HepG2 (cell line): Measurements from ENCODE around the gene LEMD1. TPM values are rescaled to one million over a fixed set of nuclear protein-coding genes. Genes with fewer than 3 reads are reported as not detected.
A peak's percentile ranks its signal among the peaks of the same experiment; 100 is the strongest.

Source experiments
- ATF1 ChIP-seq: IDR thresholded peaks from 2 replicates; pipeline ENCODE4 v1.6.1; 2016; ENCODE audit warnings: mild to moderate bottlenecking, control low read depth
- CREB1 ChIP-seq, 2 experiments: fragments of 450-650 bp in 1 of 2; IDR thresholded peaks; 2 replicates each; pipeline ENCODE4 v1.6.1; 2016 to 2017; ENCODE audit warnings: control low read depth in 1 of 2, mild to moderate bottlenecking in 1 of 2, missing compliant biosample characterization in 1 of 2, missing genetic modification characterization in 1 of 2
- CSRNP1 ChIP-seq: sonication (generic); formaldehyde crosslinking; IDR thresholded peaks from 2 replicates; pipeline ENCODE4 v1.8.1; 2023; ENCODE audit warnings: mild to moderate bottlenecking, missing genetic modification reagents
- EEA1 ChIP-seq: sonication (generic); formaldehyde crosslinking; IDR thresholded peaks from 2 replicates; pipeline ENCODE4 v1.5.1; 2020; ENCODE audit warnings: mild to moderate bottlenecking, missing genetic modification reagents, borderline replicate concordance
- ETV6 ChIP-seq: sonication (generic); formaldehyde crosslinking; conservative IDR thresholded peaks from 2 replicates; pipeline ENCODE4 v1.4.0; 2020; ENCODE audit warnings: missing genetic modification reagents
- GATAD1 ChIP-seq: IDR thresholded peaks from 2 replicates; pipeline ENCODE4 v1.6.1; 2016; ENCODE audit warnings: missing genetic modification reagents, missing compliant biosample characterization
- KLF9 ChIP-seq: IDR thresholded peaks from 2 replicates; pipeline ENCODE4 v1.6.1; 2016; ENCODE audit warnings: low read depth
- NAIF1 ChIP-seq: sonication (generic); formaldehyde crosslinking; IDR thresholded peaks from 2 replicates; pipeline ENCODE4 v1.5.0; 2020; ENCODE audit warnings: mild to moderate bottlenecking, missing genetic modification reagents, borderline replicate concordance
- NFKBIZ ChIP-seq: IDR thresholded peaks from 2 replicates; pipeline ENCODE4 v1.6.1; 2018; ENCODE audit warnings: missing genetic modification reagents, missing compliant biosample characterization
- NR2F1 ChIP-seq, 2 experiments: fragments of 450-650 bp in 1 of 2; formaldehyde crosslinking in 1 of 2; IDR thresholded peaks; 2 replicates each; pipeline versions ENCODE4 v1.5.0 to v1.6.1; 2016 to 2020; ENCODE audit warnings: mild to moderate bottlenecking in 1 of 2, missing compliant biosample characterization in 1 of 2, missing genetic modification reagents in 1 of 2, moderate library complexity in 1 of 2
- PAWR ChIP-seq: sonication (generic); formaldehyde crosslinking; IDR thresholded peaks from 2 replicates; pipeline ENCODE4 v1.4.0; 2020; ENCODE audit warnings: missing genetic modification reagents, mild to moderate bottlenecking, borderline replicate concordance
- PITX1 ChIP-seq: sonication (generic); formaldehyde crosslinking; IDR thresholded peaks from 2 replicates; pipeline ENCODE4 v1.5.1; 2020; ENCODE audit warnings: mild to moderate bottlenecking, missing genetic modification reagents
- RBFOX2 ChIP-seq: fragments of 200-400 bp; formaldehyde crosslinking; IDR thresholded peaks from 2 replicates; pipeline ENCODE4 v1.6.1; 2017; ENCODE audit warnings: low read depth, mild to moderate bottlenecking, low read length
- SRSF4 ChIP-seq: fragments of 200-400 bp; formaldehyde crosslinking; IDR thresholded peaks from one replicate; pipeline ENCODE4 v1.6.1; 2018; ENCODE audit warnings: mild to moderate bottlenecking, low read depth, low read length, moderate library complexity; ENCODE audit not compliant: poor library complexity, severe bottlenecking
- TCF7 ChIP-seq: sonication (generic); IDR thresholded peaks from 2 replicates; pipeline ENCODE4 v1.6.1; 2016; ENCODE audit warnings: antibody characterized with exemption, low read depth
- ZBTB44 ChIP-seq: sonication (generic); formaldehyde crosslinking; IDR thresholded peaks from 2 replicates; pipeline ENCODE4 v1.4.0; 2020; ENCODE audit warnings: missing genetic modification reagents
- ZNF235 ChIP-seq: sonication (generic); formaldehyde crosslinking; IDR thresholded peaks from 2 replicates; pipeline ENCODE4 v1.8.1; 2023; ENCODE audit warnings: mild to moderate bottlenecking, missing genetic modification reagents, borderline replicate concordance
- ZNF331 ChIP-seq: sonication (generic); formaldehyde crosslinking; IDR thresholded peaks from 2 replicates; pipeline ENCODE4 v1.4.0; 2020; ENCODE audit warnings: missing genetic modification reagents
- ZNF577 ChIP-seq: sonication (generic); formaldehyde crosslinking; IDR thresholded peaks from 2 replicates; pipeline ENCODE4 v1.4.0; 2020; ENCODE audit warnings: mild to moderate bottlenecking, low read depth, missing genetic modification reagents, borderline replicate concordance
- ZNF7 ChIP-seq: IDR thresholded peaks from 2 replicates; pipeline ENCODE4 v1.6.1; 2016; ENCODE audit warnings: missing biosample characterization, missing genetic modification reagents
- ZZZ3 ChIP-seq: sonication (generic); formaldehyde crosslinking; IDR thresholded peaks from 2 replicates; pipeline ENCODE4 v1.4.0; 2020; ENCODE audit warnings: missing genetic modification reagents, mild to moderate bottlenecking, borderline replicate concordance
- polyA plus RNA-seq, 8 experiments: library from polyadenylated mRNA; depleted of rRNA in 3 of 8; stranded (reverse) in 7 of 8; unstranded in 1 of 8; fragments of >200 nt; fragmentation: Illumina TruSeq in 4 of 8; extraction: Trizol in 4 of 8; gene quantifications; 2 replicates each; pipeline versions ENCODE4 v1.2.1 to v1.2.3, GENCODE V29; 2011 to 2016; ENCODE audit warnings: low read depth in 4 of 8, missing spikeins in 1 of 8, mixed read lengths in 1 of 8; ENCODE audit not compliant: insufficient read depth in 1 of 8
- total RNA-seq, 5 experiments: library from RNA; depleted of rRNA; stranded (reverse); fragments of >200 nt; fragmentation: Illumina TruSeq; extraction: Trizol; gene quantifications; 2 replicates each; pipeline ENCODE4 v1.2.3, GENCODE V29; 2016; ENCODE audit warnings: low read depth in 1 of 5
- TF ChIP-seq, protein P1 (sequence below): sonication (generic); formaldehyde crosslinking; IDR thresholded peaks from 2 replicates; pipeline ENCODE4 v1.5.1; 2020; ENCODE audit warnings: mild to moderate bottlenecking, missing genetic modification reagents, borderline replicate concordance
- TF ChIP-seq, protein P2 (sequence below): sonication (generic); formaldehyde crosslinking; IDR thresholded peaks from 2 replicates; pipeline ENCODE4 v1.4.0; 2020; ENCODE audit warnings: missing genetic modification reagents

LEMD1 gene
- total and polyA plus RNA-seq, 2 of the 13 experiments (the other 11 are each of a cell fraction or from before 2014, with no cell fraction given): 1.4 to 2.3 TPM

DNA sequence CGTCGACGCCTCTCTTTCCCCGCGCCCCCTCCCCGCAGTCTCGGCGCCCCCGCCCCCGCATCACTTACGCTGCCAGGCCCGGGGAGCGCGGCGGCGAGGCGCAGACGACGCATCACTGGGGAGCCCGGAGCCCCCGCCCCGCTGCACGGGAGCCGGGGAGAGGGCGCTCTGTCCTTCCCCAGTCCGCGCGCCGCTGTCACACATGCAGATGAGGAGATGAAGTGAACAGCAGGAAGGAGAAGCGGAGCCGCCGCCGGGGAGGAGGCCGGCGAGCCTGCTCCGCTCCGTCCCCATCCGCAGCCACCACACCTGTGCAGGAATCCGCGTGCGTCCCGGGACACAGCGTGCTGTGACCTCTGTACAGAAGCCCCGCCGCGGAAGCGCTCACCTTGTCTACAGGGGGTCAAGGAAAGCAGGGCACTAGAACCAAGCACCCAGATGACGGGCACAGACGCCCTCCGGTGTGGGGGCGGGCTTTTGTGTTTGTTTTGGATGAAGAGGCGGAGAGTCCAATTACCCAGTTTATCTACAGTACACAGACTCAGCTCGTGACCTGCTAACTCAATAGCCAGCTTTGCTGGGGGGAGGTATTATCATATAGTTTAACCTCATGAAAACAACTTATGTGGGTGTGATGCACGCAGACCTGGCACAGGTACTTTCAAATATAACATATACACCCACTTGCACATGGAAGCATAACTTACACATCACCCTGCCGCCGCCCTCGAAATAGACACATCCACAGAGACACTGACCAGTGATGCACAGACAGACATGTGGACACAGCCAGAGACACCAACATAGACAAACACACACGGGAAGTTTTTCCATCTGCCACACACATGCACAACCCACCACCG lies 77.6 kb downstream of the LEMD1 start (continued):
- TF ChIP-seq, protein P1, sequence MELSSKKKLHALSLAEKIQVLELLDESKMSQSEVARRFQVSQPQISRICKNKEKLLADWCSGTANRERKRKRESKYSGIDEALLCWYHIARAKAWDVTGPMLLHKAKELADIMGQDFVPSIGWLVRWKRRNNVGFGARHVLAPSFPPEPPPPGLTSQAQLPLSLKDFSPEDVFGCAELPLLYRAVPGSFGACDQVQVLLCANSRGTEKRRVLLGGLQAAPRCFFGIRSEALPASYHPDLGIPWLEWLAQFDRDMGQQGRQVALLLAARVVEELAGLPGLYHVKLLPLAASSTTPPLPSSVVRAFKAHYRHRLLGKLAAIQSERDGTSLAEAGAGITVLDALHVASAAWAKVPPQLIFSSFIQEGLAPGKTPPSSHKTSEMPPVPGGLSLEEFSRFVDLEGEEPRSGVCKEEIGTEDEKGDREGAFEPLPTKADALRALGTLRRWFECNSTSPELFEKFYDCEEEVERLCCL (CRISPR knock-in tag): no peak
- TF ChIP-seq PAWR (no peak), ZNF7 (CRISPR knock-in tag) (no peak), NR2F1 (CRISPR knock-in tag; IDR thresholded peaks at IDR 0.05) (no peak), TCF7 (no peak), PITX1 (CRISPR knock-in tag) (0 out of 2 replicates have a peak, but pooled peaks have one; percentile 37), NFKBIZ (no peak), ETV6 (no peak), KLF9 (CRISPR knock-in tag) (no peak), ZNF577 (CRISPR knock-in tag) (no peak), ZBTB44 (CRISPR knock-in tag) (no peak), RBFOX2 (no peak), CREB1 (IDR thresholded peaks at IDR 0.05) (no peak), CREB1 (CRISPR knock-in tag; IDR thresholded peaks at IDR 0.05) (no peak), ZNF331 (CRISPR knock-in tag) (0 out of 2 replicates have a peak, but pooled peaks have one; percentile 21), ZNF235 (CRISPR knock-in tag) (no peak), NAIF1 (CRISPR knock-in tag) (no peak), GATAD1 (CRISPR knock-in tag) (no peak), ATF1 (CRISPR knock-in tag) (no peak), EEA1 (CRISPR knock-in tag) (no peak), CSRNP1 (CRISPR knock-in tag) (no peak), ZZZ3 (no peak), SRSF4 (no peak)
- TF ChIP-seq, protein P2, sequence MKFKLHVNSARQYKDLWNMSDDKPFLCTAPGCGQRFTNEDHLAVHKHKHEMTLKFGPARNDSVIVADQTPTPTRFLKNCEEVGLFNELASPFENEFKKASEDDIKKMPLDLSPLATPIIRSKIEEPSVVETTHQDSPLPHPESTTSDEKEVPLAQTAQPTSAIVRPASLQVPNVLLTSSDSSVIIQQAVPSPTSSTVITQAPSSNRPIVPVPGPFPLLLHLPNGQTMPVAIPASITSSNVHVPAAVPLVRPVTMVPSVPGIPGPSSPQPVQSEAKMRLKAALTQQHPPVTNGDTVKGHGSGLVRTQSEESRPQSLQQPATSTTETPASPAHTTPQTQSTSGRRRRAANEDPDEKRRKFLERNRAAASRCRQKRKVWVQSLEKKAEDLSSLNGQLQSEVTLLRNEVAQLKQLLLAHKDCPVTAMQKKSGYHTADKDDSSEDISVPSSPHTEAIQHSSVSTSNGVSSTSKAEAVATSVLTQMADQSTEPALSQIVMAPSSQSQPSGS (CRISPR knock-in tag): no peak
